Endodermal cell (in vitro differentiated cells): ENCODE measurements around the gene HNRNPA1L2. TPM values are rescaled to one million over a fixed set of nuclear protein-coding genes. Genes with fewer than 3 reads are reported as not detected.

ENCODE experiments used
- DNase-seq: peaks from one replicate; pipeline ENCODE4 v3.0.0-alpha.2; 2017
- H3K27ac ChIP-seq: 2 replicates; pipeline ENCODE4 v1.5.1; 2013; ENCODE audit warnings: mild to moderate bottlenecking, low read depth, low read length, moderate library complexity
- H3K27me3 ChIP-seq: 2 replicates; pipeline ENCODE4 v1.6.1; 2013; ENCODE audit warnings: mild to moderate bottlenecking, low read length, moderate library complexity; ENCODE audit not compliant: insufficient read depth, control insufficient read depth, poor library complexity, severe bottlenecking
- H3K36me3 ChIP-seq: 2 replicates; pipeline ENCODE4 v1.7.0; 2013; ENCODE audit warnings: mild to moderate bottlenecking, low read length, moderate library complexity; ENCODE audit not compliant: control insufficient read depth, insufficient read depth
- H3K4me1 ChIP-seq: one replicate; pipeline ENCODE4 v1.7.0; 2013; ENCODE audit warnings: low read length; ENCODE audit not compliant: control insufficient read depth, insufficient read depth
- H3K4me3 ChIP-seq: 2 replicates; pipeline ENCODE4 v1.5.1; 2013; ENCODE audit warnings: mild to moderate bottlenecking, low read length, moderate library complexity
- H3K9ac ChIP-seq: 2 replicates; pipeline ENCODE4 v1.6.1; 2013; ENCODE audit warnings: mild to moderate bottlenecking, low read length, moderate library complexity; ENCODE audit not compliant: poor library complexity, severe bottlenecking; ENCODE audit errors: extremely low read depth
- H3K9me3 ChIP-seq: 2 replicates; pipeline ENCODE4 v1.6.1; 2013; ENCODE audit warnings: mild to moderate bottlenecking, low read length, moderate library complexity; ENCODE audit not compliant: control insufficient read depth
- H3K27ac Mint-ChIP-seq: 2 replicates; pipeline ENCODE4 v1.8.0; 2020; ENCODE audit warnings: mixed read lengths
- H3K27me3 Mint-ChIP-seq: 2 replicates; pipeline ENCODE4 v1.8.0; 2021; ENCODE audit warnings: mild to moderate bottlenecking, mixed read lengths; ENCODE audit not compliant: insufficient read depth
- H3K36me3 Mint-ChIP-seq: 2 replicates; pipeline ENCODE4 v1.8.0; 2020; ENCODE audit warnings: low read depth, mixed read lengths
- H3K4me1 Mint-ChIP-seq: 2 replicates; pipeline ENCODE4 v1.8.0; 2020; ENCODE audit warnings: mixed read lengths
- H3K4me3 Mint-ChIP-seq: 2 replicates; pipeline ENCODE4 v1.8.0; 2020; ENCODE audit warnings: mild to moderate bottlenecking, moderate library complexity, mixed read lengths
- H3K9me3 Mint-ChIP-seq: 2 replicates; pipeline ENCODE4 v1.8.0; 2020; ENCODE audit warnings: mild to moderate bottlenecking, mixed read lengths
- WGBS, 2 experiments: methylation state at CpG; one replicate each; pipeline versions ENCODE4 v1.1.5 to v1.1.7; 2013; ENCODE audit warnings: missing lambda C conversion rate in 2 of 2, mixed read lengths in 1 of 2; ENCODE audit not compliant: insufficient coverage in 1 of 2, insufficient read length in 1 of 2; 5-methylcytosine and 5-hydroxymethylcytosine counted together
- total RNA-seq, 2 donors: library from RNA; stranded (reverse); fragmentation: NEBNext Ultra II Directional in 1 of 2; extraction: Animal tissue kit (Norgen Biotek cat#: 25700) in 1 of 2; gene quantifications; 2 replicates in 1 of 2; 3 replicates in 1 of 2; pipeline ENCODE4 v1.2.1, GENCODE V29; 2021
- TF ChIP-seq, protein P1 (sequence below): fragments of 200-600 bp; sonication (generic); conservative IDR thresholded peaks from 2 replicates; pipeline ENCODE4 v1.5.0; 2021; ENCODE audit warnings: antibody characterized with exemption, mild to moderate bottlenecking

HNRNPA1L2 gene
- total RNA-seq, 2 donors from 2014 or later = 8.0 to 9.3 TPM

DNA sequence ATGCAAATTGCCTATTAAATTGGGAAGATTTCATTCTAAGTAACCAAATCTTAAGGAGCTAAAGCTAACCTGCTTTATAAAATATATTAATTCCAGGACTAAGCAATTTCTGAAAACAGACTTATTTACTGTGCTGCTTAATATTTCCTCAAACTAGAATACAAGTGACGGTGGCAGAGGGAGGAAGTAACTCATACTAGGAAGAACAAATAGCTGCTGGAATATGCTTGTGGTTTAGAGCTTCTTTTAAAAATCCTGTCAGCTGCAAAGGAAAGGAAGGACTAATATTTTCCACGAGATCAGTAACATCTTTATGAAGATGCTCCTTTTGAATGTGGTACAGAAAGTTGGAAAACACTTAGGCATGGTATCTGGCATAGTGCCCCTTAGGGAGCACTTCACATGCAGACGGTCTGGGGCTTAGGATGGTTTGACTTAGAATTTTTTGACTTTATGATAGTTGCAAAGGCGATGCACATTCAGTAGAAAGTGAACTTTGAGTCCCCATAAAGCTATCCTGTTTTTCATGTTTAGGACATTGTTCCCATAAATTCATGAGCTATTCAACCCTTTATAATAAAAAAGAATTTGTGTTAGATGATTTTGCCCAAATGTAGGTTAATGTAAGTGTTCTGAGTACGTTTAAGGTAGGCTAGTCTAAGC is 3.4 kb upstream of the HNRNPA1L2 start:
- TF ChIP-seq, protein P1, sequence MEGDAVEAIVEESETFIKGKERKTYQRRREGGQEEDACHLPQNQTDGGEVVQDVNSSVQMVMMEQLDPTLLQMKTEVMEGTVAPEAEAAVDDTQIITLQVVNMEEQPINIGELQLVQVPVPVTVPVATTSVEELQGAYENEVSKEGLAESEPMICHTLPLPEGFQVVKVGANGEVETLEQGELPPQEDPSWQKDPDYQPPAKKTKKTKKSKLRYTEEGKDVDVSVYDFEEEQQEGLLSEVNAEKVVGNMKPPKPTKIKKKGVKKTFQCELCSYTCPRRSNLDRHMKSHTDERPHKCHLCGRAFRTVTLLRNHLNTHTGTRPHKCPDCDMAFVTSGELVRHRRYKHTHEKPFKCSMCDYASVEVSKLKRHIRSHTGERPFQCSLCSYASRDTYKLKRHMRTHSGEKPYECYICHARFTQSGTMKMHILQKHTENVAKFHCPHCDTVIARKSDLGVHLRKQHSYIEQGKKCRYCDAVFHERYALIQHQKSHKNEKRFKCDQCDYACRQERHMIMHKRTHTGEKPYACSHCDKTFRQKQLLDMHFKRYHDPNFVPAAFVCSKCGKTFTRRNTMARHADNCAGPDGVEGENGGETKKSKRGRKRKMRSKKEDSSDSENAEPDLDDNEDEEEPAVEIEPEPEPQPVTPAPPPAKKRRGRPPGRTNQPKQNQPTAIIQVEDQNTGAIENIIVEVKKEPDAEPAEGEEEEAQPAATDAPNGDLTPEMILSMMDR = no peak
- H3K27me3 ChIP-seq = no peaks in the 10 kb centered on the region
- 88 to 100% methylated on average over 2 to 4 of the region's 5 CpGs for WGBS, 2 experiments
- H3K27me3 Mint-ChIP-seq = no peaks in the 10 kb centered on the region
- no peak for DNase-seq
- no peak overlapping the region for H3K27ac ChIP-seq
- H3K9ac ChIP-seq = no peak overlapping the region
- no peaks in the 10 kb centered on the region for H3K9me3 Mint-ChIP-seq
- no peaks in the 10 kb centered on the region for H3K4me1 Mint-ChIP-seq
- peaks cover 7% of the 10 kb centered on the region for H3K36me3 ChIP-seq
- no peaks in the 10 kb centered on the region for H3K4me1 ChIP-seq
- no peak overlapping the region for H3K4me3 Mint-ChIP-seq
- no peaks in the 10 kb centered on the region for H3K9me3 ChIP-seq
- no peak overlapping the region for H3K27ac Mint-ChIP-seq
- H3K36me3 Mint-ChIP-seq = peaks cover 12% of the 10 kb centered on the region
- no peak overlapping the region for H3K4me3 ChIP-seq

DNA sequence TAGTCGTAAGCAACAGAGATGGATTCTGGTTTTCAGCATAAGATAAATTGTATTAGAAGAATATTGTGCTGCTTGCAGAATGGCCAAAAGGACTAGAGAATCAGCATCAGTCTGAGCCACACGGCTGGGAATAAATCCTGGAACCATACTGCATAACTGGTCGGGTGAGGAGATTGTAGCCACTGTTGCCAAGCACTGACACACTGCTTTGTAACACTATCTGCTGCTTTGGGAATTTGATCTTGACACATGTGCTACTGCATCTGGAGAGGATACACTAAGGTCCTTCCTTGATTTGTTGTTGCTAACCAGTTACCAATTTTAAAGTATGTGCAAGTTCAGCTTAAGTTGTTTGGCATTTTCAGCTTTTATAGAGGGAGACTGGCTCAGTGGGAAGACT is 1.9 kb downstream of the HNRNPA1L2 start:
- no peak for DNase-seq
- H3K27me3 Mint-ChIP-seq = no peaks in the 10 kb centered on the region
- no peak overlapping the region for H3K4me3 Mint-ChIP-seq
- H3K4me1 Mint-ChIP-seq = no peaks in the 10 kb centered on the region
- WGBS, 2 experiments = 80 to 87% methylated on average over 1 to 3 of the region's 3 CpGs
- no peak overlapping the region for H3K27ac Mint-ChIP-seq
- Histone ChIP-seq H3K9ac (no peak overlapping the region), H3K9me3 (no peaks in the 10 kb centered on the region), H3K4me3 (no peak overlapping the region), H3K27ac (no peak overlapping the region), H3K4me1 (no peaks in the 10 kb centered on the region), H3K36me3 (peaks cover 9% of the 10 kb centered on the region), H3K27me3 (no peaks in the 10 kb centered on the region)
- TF ChIP-seq, protein P1 = no peak
- peaks cover 19% of the 10 kb centered on the region for H3K36me3 Mint-ChIP-seq
- no peaks in the 10 kb centered on the region for H3K9me3 Mint-ChIP-seq

- Histone ChIP-seq H3K27ac (no peak overlapping the region), H3K9me3 (no peaks in the 10 kb centered on the region), H3K36me3 (peaks cover 14% of the 10 kb centered on the region), H3K4me1 (no peaks in the 10 kb centered on the region), H3K9ac (no peak overlapping the region), H3K4me3 (no peak overlapping the region), H3K27me3 (no peaks in the 10 kb centered on the region)
- Mint-ChIP-seq H3K9me3 (no peaks in the 10 kb centered on the region), H3K4me3 (no peak overlapping the region), H3K4me1 (peaks cover 7% of the 10 kb centered on the region), H3K27ac (no peak overlapping the region), H3K36me3 (peaks cover 34% of the 10 kb centered on the region), H3K27me3 (no peaks in the 10 kb centered on the region)
- TF ChIP-seq, protein P1 = no peak
- DNase-seq = no peak
Measured at GRCh38 chr13:52646967-52647366, 4.7 kb downstream of the HNRNPA1L2 start.
